ENCODE measurements around the gene KLHDC4.

GRCh38 chr16:87809150-87809902 lies 43.5 kb upstream of the KLHDC4 start:
- TF ChIP-seq CTCF (conservative IDR thresholded peaks at IDR 0.05; ENCODE audit: low read depth in 2 of 2) (no peak), POLR2AphosphoS5 (IDR thresholded peaks at IDR 0.05; ENCODE audit: low read depth) (no peak), REST (IDR thresholded peaks at IDR 0.05; ENCODE audit: unreplicated experiment) (no peak), EZH2 (IDR thresholded peaks at IDR 0.05; ENCODE audit: low read depth, unreplicated experiment) (no peak), EZH2phosphoT487 (IDR thresholded peaks at IDR 0.05; ENCODE audit: unreplicated experiment) (no peak), CREB1 (CRISPR knock-in tag; IDR thresholded peaks at IDR 0.05; ENCODE audit: low read depth) (no peak), NANOG (IDR thresholded peaks at IDR 0.05; ENCODE audit: borderline replicate concordance) (no peak), JUNB (IDR thresholded peaks at IDR 0.05; ENCODE audit: unreplicated experiment) (no peak), ZNF114 (CRISPR knock-in tag; IDR thresholded peaks at IDR 0.05) (no peak), ZNF462 (CRISPR knock-in tag; IDR thresholded peaks at IDR 0.05) (no peak), ZNF331 (CRISPR knock-in tag; IDR thresholded peaks at IDR 0.05; ENCODE audit: low read depth) (no peak)

Measured in GM23338 (cell line).